Kidney (tissue), 14 donors: ENCODE measurements around the gene DYNC1I2. TPM values are rescaled to one million over a fixed set of nuclear protein-coding genes. Genes with fewer than 3 reads are reported as not detected.
"Not testable (repeated sequence)": the region's sequence is repeated elsewhere in the genome, so short reads cannot be mapped to it uniquely, and the experiment has no call there.

Experiments used
- DNase-seq, 5 donors: peaks; one replicate each; pipeline ENCODE4 v3.0.0-alpha.2; 2013 to 2020
- FAIRE-seq: peaks from 2 replicates; lab custom pipeline; 2012; peaks lifted over from hg19 to GRCh38; lab: Jason Lieb, UNC
- H3K27ac ChIP-seq, 2 donors: one replicate each; pipeline ENCODE4 v1.7.0; 2013; ENCODE audit warnings: low read depth in 2 of 2, low read length in 2 of 2, inconsistent platforms in 1 of 2
- H3K27me3 ChIP-seq: one replicate; pipeline ENCODE4 v1.7.1; 2013; ENCODE audit warnings: low read length, inconsistent platforms; ENCODE audit not compliant: control insufficient read depth, insufficient read depth
- H3K36me3 ChIP-seq, 3 donors: one replicate each; pipeline versions ENCODE4 v1.7.0 to v1.7.1; 2013; ENCODE audit warnings: low read length in 3 of 3, control low read depth in 1 of 3, inconsistent platforms in 1 of 3; ENCODE audit not compliant: insufficient read depth in 3 of 3, control insufficient read depth in 2 of 3
- H3K4me1 ChIP-seq, 3 donors: one replicate each; pipeline versions ENCODE4 v1.7.0 to v1.7.1; 2013; ENCODE audit warnings: low read length in 3 of 3, inconsistent platforms in 1 of 3, low read depth in 1 of 3; ENCODE audit not compliant: control insufficient read depth in 2 of 3, insufficient read depth in 2 of 3
- H3K4me3 ChIP-seq, 3 donors: one replicate each; pipeline versions ENCODE4 v1.7.0 to v1.8.1; 2013; ENCODE audit warnings: low read length in 3 of 3, control low read depth in 1 of 3, inconsistent platforms in 1 of 3
- H3K9ac ChIP-seq, 3 donors: one replicate each; pipeline versions ENCODE4 v1.7.0 to v1.7.1; 2013; ENCODE audit warnings: low read length in 3 of 3, control low read depth in 1 of 3, inconsistent platforms in 1 of 3
- H3K9me3 ChIP-seq, 3 donors: one replicate each; pipeline versions ENCODE4 v1.7.0 to v1.7.1; 2013; ENCODE audit warnings: low read length in 3 of 3, control low read depth in 1 of 3, inconsistent platforms in 1 of 3; ENCODE audit not compliant: control insufficient read depth in 2 of 3, insufficient read depth in 1 of 3
- intact Hi-C: fragments of 100-400 bp; cut with DNase I; formaldehyde crosslinking; loops from one replicate; pipeline ENCODE4 v1.11.1; 2022
- polyA plus RNA-seq: library from polyadenylated mRNA; stranded (reverse); fragments of 350-450 nt; fragmentation: Illumina TruSeq; extraction: RNeasy Lipid Tissue Mini Kit (QIAGEN cat#74804); gene quantifications from one replicate; pipeline ENCODE4 v1.2.3, GENCODE V29; 2014; ENCODE audit warnings: low read depth, low replicate concordance; ENCODE audit not compliant: insufficient read depth
- total RNA-seq: library from RNA; stranded (reverse); fragmentation: NEBNext Ultra II Directional; extraction: Animal tissue kit (Norgen Biotek cat#: 25700); gene quantifications from one replicate; pipeline ENCODE4 v1.2.1, GENCODE V29; 2021
- TF ChIP-seq, protein P1 (sequence below): IDR thresholded peaks from 3 replicates; pipeline ENCODE4 v1.5.1; 2012; ENCODE audit warnings: mild to moderate bottlenecking, moderate library complexity, borderline replicate concordance; ENCODE audit not compliant: insufficient read depth; ENCODE audit errors: extremely low read depth
- donor health status: control.
- donor health status: control.
- donor health status: control.
- donor health status: control.
- donor health status: control.
- donor health status: DM: yes; HTN: yes; CAD: no.
- donor health status: Normal renal cell carcinoma (clear cell type).

Gene DYNC1I2
- total and polyA plus RNA-seq, 2 donors from 2014 or later = 81.7 to 108 TPM

DNA sequence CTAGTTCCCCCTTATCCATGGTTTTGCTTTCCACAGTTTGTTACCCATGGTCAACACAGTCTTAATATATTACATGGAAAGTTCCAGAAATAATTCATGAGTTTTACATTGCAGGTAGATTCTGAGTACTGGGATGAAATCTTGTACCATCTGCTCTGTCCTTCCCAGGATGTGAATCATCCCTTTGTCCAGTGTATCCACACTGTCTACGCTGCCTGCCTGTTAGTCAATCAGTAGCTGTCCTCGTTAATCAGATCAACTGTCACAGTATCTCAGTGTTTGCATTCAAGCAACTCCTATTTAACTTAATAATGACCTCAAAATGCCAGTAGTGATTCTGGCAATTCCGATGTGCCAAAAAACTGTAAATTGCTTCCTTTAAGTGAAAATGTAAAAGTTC, 76.3 kb downstream of the DYNC1I2 start:
- no peaks in the 10 kb centered on the region for H3K9me3 ChIP-seq

DNA sequence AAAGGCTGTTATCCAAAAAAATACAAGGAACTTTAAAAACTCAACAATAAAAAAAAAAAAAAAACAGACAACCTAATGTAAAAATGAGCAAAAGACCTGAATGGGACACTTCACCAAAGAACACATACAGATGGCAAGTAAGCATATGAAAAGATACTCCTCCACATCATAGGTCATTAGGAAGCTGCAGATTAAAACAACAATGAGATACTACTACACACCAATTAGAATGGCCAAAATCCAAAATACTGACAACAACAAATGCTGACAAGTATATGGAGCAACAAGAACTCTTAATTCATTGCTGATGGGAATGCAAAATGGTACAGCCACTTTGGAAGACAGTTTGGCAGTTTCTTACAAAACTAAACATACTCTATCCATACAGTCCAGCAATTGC, 84.2 kb downstream of the DYNC1I2 start:
- TF ChIP-seq, protein P1, sequence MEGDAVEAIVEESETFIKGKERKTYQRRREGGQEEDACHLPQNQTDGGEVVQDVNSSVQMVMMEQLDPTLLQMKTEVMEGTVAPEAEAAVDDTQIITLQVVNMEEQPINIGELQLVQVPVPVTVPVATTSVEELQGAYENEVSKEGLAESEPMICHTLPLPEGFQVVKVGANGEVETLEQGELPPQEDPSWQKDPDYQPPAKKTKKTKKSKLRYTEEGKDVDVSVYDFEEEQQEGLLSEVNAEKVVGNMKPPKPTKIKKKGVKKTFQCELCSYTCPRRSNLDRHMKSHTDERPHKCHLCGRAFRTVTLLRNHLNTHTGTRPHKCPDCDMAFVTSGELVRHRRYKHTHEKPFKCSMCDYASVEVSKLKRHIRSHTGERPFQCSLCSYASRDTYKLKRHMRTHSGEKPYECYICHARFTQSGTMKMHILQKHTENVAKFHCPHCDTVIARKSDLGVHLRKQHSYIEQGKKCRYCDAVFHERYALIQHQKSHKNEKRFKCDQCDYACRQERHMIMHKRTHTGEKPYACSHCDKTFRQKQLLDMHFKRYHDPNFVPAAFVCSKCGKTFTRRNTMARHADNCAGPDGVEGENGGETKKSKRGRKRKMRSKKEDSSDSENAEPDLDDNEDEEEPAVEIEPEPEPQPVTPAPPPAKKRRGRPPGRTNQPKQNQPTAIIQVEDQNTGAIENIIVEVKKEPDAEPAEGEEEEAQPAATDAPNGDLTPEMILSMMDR = no peak
- Histone ChIP-seq H3K4me3 (no peak overlapping the region), H3K36me3 (no peaks in the 10 kb centered on the region), H3K9me3 (peaks cover 0 to 2% (median 0%) of the 10 kb centered on the region in 3 donors), H3K27ac (no peak overlapping the region), H3K27me3 (no peaks in the 10 kb centered on the region), H3K9ac (no peak overlapping the region), H3K4me1 (no peaks in the 10 kb centered on the region)
- no peak for FAIRE-seq
- DNase-seq = no peak
- intact Hi-C loops = no loop called here

More for the DNA sequence above, 76.3 kb downstream of the DYNC1I2 start:
- intact Hi-C loops = no loop called here
- Histone ChIP-seq H3K27ac (no peak overlapping the region), H3K4me1 (no peaks in the 10 kb centered on the region), H3K27me3 (no peaks in the 10 kb centered on the region), H3K9ac (no peak overlapping the region), H3K36me3 (peaks cover 0 to 2% (median 0%) of the 10 kb centered on the region in 3 donors), H3K4me3 (no peak overlapping the region)
- TF ChIP-seq, protein P1 = no peak
- no peak for FAIRE-seq
- no peak for DNase-seq

DNA sequence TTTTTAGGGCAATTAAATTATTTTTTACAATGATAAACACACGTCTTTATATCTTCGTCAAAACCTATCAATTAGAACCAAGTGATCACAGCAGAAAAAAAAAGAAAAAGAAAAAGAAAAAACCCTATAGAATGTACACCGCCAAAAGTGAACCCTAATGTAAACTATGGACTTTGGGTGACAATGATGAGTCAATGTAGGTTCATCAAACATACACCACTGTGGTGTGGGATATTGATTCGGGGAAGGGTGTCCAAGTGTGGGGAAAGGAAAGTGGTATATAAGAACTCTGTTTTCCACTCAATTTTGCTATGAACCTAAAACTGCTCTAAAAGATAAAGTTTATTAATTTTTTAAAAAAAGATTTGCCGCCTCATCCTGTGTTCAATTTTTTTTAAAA, 85.1 kb downstream of the DYNC1I2 start:
- no peak for DNase-seq
- H3K27me3 ChIP-seq = no peaks in the 10 kb centered on the region
- no peaks in the 10 kb centered on the region for H3K4me1 ChIP-seq
- no peak for FAIRE-seq
- H3K9me3 ChIP-seq = peaks cover 0 to 2% (median 0%) of the 10 kb centered on the region in 3 donors
- intact Hi-C loops = no loop called here
- TF ChIP-seq, protein P1 = no peak
- H3K4me3 ChIP-seq = no peak overlapping the region
- no peak overlapping the region for H3K27ac ChIP-seq
- no peak overlapping the region for H3K9ac ChIP-seq
- H3K36me3 ChIP-seq = no peaks in the 10 kb centered on the region

DNA sequence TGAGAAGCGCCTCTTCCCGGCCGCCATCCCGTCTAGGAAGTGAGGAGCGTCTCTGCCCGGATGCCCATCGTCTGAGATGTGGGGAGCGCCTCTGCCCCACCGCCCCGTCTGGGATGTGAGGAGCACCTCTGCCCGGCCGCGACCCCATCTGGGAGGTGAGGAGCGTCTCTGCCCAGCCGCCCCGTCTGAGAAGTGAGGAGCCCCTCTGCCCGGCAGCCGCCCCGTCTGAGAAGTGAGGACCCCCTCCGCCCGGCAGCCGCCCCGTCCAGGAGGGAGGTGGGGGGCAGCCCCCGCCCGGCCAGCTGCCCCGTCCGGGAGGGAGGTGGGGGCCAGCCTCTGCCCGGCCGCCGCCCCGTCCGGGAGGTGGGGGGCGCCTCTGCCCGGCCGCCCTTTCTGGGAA, 87.3 kb downstream of the DYNC1I2 start:
- FAIRE-seq, H3K27me3 ChIP-seq, H3K4me3 ChIP-seq, intact Hi-C loops, H3K36me3 ChIP-seq, H3K4me1 ChIP-seq, DNase-seq, H3K27ac ChIP-seq, H3K9ac ChIP-seq: not testable (repeated sequence)
- H3K9me3 ChIP-seq = peaks cover 0 to 11% (median 2%) of the 10 kb centered on the region in 3 donors
